HK-2 (cell line): Measurements from ENCODE around the gene GINS2.
A peak's percentile ranks its signal among the peaks of the same experiment; 100 is the strongest.

ENCODE experiments used
- DNase-seq: peaks from one replicate; pipeline ENCODE4 v3.0.0-alpha.2; 2018; ENCODE audit not compliant: unreplicated experiment

The GINS2 gene

GRCh38 chr16:85716022-85716679 is 27.4 kb upstream of the GINS2 start:
- DNase-seq, result no peak

DNA sequence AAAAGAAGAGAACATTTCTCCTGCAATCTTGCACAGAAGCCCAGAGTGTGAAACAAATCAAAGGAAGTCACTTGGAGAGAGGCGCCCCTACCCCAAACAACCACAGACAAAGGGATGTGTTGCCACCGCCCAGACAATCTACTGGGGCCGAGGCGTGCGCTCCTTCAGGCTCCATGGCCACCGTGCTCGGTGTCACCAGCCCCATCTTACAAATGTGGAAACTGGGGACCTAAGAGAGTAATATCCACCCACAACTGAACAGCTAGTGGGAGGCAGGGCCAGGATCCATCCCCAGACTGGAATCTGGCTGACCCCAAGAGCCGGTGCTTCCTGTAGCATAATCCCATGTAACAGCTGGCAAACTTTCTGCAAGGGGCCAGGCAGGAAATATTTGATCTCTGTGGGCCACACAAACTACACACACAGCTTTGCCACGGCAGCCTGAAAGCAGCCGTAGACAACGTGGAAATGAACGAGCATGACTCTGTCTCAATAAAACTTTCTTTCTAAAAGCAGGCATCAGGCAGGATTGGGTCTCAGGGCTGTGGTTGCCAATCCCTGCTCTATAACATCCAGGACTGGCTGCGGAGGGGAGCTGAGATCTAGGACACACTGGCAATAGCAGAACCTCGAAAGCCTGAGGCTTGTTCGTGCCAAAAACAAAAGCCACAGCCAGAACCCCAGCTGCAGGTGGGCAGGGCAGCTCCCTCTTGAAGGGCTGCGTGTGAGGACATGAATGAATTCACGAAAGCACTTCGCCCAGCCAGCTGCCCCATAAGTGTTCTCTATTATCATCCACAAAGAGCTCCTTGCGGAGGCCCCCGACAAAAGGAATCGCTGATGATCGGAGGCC is 26.6 kb upstream of the GINS2 start:
- no peak for DNase-seq

DNA sequence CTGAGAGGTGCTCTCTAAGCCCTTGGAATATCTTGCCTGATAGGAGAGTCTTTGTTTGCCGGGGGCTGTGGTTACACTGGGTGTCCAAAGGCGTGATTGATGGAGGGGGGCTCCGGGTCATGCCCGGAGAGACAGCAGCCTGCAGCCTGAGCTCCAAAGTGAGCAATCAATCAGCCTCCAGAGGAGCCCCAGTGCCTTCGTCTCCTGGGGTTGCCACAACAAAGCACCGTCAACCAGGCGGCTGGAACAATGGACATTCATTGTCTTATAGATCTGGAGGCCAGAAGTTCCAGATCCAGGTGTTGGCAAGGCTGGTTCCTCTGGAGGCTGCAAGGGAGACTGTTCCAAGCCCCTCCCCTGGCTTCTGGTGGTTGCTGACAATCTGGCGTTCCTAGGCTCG is 24.0 kb upstream of the GINS2 start:
- DNase-seq, result no peak

DNA sequence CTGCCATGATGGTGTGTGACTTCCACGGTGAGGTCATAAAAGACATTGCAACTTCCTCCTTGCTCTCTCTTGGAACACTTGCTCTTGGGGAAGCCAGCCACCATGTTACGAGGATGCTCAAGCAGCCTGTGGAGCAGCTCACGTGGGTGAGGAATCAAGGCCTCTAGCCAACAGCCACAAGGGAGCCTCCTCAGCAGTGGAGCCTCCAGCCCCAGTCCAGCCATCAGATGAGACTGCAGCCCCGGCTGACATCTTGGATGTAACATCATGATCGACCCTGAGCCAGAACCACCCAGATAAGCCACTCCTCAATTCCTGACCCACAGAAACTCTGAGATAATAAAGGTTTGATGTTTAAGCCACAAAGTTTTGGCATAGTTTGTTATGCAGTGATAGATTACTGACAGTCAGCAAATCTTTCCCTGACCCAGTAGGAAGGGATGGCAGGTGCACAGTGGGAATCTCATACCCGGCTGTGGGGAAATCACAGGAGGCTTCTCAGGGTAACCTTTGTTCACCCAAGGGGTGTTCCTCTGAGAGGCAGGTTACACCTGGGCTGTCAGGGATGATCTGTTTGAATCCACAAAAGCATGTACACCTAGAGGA is 23.3 kb upstream of the GINS2 start:
- no peak for DNase-seq

- DNase-seq, result no peak
These were observed 22.0 kb upstream of the GINS2 start for GRCh38 chr16:85710732-85711131.

DNA sequence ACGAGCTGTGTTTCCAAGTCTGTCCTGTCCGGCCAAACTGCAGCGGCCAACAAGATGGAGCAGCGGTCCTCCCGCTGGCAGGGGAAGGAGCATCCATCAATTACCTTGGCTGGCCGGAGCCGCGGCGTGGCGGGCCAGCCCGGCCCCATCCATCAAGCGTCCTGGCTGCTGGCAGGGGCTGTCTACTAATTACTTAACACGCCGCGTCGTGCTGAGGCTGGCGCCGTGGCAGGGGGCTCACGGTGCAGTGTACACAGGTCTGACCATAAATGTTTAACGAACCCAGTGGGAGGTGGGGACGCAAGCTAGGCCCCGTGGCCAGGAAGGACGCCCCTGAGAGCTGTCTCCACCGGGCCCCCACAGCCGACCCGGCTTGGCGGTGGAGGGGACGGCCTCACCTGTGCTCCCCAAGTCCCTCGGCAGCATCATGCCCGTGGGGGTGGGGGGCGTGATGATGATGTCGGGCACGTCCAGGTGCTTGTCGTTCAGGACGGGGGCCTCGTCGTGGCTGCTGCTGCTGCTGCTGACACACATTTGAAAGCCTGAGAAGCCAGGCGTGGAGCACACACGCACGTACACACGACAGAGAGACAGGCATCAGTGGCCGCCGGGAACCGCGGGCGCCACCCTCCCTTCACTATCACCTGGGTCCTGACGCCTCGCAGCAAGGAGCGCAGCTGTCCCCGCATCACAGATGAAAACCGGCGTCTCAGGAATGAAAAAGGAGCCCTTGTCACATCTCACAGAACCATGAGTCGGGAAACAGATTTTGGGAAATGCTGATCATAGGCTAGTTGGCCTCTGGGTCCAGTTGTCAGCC is 21.2 kb upstream of the GINS2 start:
- DNase-seq, result no peak

DNA sequence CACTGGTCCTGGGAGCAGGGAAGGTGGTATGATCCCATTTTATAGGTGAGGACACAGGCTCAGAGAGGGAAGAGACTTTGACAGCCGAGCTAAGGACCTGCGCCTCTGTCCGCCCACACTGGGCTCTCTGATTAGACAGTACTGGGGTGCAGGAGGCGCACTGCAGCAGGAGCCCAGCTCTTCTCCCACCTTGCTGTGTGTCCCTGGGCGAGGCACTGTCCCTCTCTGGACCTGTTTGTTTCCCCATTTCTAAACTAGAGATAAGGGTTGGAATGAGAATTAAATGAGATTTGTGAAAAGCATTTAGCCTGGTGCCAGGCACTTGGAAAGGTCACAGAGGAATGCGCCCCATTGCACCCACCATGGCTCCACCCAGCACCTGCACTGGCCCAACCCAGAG is 19.6 kb upstream of the GINS2 start:
- DNase-seq, result no peak

GRCh38 chr16:85707528-85708095 is 18.9 kb upstream of the GINS2 start:
- DNase-seq, result no peak

DNA sequence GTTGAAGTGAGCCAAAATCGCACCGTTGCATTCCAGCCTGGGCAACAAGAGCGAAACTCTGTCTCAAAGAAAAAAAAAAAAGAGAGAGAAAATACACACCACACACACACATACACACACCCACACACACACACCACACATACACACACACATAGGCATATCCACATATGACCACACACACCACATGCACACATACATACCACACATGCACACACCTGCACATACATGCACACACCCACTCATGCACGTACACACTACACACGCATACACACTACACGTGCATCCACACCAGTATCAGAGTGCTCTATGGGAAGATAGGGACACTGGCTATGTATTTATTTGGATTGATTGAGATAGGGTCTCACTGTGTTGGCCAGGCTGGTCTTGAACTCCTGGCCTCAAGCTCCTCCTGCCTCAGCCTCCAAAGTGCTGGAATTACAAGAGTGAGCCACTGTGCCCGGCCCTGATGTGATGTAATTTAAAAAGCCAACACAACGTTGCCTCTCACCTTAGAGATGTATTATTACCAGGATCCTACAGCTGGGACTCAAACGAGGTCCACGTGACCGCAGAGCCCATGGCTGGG is 17.8 kb upstream of the GINS2 start:
- DNase-seq, result no peak

GRCh38 chr16:85704900-85705846 is 16.4 kb upstream of the GINS2 start:
- no peak for DNase-seq

DNA sequence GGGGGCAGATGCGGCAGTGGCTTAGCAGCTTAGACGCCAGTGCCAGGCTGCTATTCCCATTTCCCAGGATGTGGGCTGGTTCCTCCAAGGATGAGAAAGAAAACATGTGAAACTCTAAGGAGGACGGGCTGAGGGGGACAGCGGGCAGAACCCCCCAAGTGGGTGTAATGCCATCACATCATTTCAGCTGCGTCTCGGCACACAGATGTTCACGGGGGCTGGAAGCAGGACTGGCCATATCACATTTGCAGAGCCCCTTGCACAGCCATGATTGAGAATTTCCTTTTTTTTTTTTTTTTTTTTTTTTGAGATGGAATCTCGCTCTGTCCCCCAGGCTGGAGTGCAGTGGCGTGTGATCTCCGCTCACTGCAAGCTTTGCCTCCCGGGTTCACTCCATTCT is 15.3 kb upstream of the GINS2 start:
- DNase-seq, result no peak

- DNase-seq, result peak; percentile 75
These were observed 10.9 kb upstream of the GINS2 start for GRCh38 chr16:85699628-85700027.

DNA sequence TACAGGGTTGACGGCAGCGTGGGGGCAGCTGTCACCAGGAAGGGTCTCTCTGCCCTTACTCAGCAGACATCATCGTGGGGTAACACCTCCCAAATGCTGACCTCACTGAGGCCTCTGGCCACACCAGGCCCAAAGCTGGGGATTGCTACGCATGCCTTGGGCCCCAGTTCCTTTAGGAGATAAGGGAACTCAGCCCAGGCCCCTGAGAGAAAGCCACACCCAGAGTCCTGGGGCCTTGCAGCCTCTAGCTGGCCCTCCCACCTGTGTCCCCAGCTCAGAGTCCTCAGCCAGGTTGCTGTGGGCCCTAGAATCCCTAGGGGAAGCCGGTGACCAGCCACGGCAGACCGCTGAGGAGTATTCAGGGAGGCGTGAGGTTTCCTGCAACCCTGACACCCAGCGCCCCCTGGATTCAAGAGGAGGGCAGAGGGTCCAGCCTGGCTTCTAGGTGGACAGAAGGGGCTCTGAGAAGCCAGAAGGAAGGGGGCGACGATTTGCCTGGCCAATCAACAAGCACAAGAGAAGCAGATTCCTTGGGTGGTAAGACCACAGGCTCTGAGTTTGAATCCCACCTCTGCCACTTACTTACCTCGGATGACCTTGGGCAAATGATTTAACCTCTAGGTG is 10.3 kb upstream of the GINS2 start:
- DNase-seq, result no peak

GRCh38 chr16:85698459-85698891 is 9.7 kb upstream of the GINS2 start:
- no peak for DNase-seq

DNA sequence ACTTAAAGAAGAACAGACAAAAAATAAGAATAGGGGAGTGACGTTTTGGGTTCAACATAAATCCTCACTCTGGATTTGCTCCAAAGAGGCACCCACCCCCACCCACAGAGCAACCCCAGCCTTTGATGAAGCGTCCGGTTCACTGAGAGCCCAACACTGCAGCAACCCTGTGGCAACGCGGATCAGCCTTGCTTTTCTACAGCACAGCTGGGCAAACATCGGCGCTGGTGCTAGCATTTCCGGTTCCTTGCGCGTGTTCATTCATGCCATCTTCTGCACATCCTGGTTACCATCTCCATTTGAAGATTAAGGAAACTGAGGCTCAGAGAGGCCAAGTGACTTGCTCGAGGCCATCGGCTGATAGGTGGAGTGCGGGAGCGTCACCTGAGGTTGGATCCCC is 8.7 kb upstream of the GINS2 start:
- no peak for DNase-seq

GRCh38 chr16:85696781-85697180 is 8.0 kb upstream of the GINS2 start:
- no peak for DNase-seq

DNA sequence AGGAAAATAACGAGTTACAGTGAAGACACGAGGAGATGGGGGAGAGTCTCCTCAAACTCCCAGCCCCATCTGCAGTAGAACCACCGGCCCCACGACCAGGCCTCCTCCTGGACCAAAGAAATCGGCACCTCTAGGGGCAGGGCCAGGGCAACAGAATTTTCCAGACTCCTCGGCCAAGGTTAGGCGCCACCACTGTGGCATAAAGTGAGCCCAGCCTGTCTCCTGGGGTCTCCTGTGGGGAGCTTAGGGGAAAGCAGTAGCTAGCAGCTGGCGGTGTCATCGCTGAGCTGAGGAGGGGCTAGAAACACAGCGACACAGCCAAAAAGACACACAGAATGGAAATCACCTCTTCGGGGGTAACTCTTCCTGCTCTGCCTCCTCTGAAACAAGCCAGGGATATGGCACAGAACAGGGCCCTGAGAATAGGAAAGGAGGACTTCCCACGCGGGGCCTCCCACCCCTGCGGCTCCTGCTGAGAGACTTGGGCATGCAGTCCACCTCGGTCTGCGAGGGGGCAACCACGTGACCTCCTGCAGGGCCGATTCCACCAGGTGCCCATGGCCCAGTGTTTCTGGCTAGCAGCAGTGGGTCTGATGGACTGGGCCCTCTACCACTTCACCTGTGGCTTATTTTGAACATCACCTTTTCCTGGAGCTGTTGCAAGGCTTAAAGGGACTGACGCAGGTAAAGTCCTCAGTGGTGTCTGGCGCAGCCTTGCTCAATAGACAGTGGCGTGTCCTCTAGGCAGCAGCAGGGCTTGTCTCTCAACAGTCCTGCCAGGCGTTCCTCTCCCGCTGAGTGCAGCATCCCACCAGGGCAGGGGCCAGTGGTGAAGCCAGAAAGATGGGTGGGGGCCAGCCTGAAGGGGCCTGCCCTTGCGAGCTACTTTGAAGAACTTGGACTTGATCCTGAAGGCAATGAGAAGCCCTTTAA is 6.7 kb upstream of the GINS2 start:
- no peak for DNase-seq

DNA sequence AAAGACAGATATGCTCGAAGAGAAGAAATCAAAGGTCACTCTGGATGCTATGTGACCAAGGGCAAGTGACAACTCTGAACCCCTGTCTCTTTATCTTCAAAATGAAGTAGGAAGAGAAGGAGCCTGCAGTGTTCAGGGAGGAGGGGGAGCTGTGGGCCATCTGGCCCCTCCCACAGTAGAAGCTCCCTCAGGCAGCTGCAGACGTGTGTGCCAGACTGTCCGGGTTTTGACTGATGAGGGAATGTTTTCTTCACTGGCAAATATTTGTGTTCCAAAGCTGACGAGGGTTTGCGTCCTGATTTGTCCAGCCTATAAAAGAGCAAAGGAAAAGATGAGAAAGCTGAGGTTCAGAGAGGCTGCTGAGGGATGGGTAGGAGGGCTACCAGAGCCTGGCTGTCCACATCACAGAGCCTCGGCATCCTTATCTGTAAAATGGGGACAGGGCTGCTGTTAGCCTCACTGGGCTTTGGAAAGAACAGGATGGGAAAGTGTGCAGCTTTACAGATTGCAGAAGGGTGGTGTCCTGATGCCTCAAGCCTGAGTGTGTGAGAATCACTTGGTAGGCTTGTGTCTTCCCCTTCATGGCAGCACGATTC is 1.8 kb upstream of the GINS2 start:
- no peak for DNase-seq
